Endodermal cell (in vitro differentiated cells): ENCODE results near the gene MRPL33. TPM values are rescaled to one million over a fixed set of nuclear protein-coding genes. Genes with fewer than 3 reads are reported as not detected.

Experiments
- DNase-seq: peaks from one replicate; pipeline ENCODE4 v3.0.0-alpha.2; 2017
- H3K27ac ChIP-seq: 2 replicates; pipeline ENCODE4 v1.5.1; 2013; ENCODE audit warnings: mild to moderate bottlenecking, low read depth, low read length, moderate library complexity
- H3K27me3 ChIP-seq: 2 replicates; pipeline ENCODE4 v1.6.1; 2013; ENCODE audit warnings: mild to moderate bottlenecking, low read length, moderate library complexity; ENCODE audit not compliant: insufficient read depth, control insufficient read depth, poor library complexity, severe bottlenecking
- H3K36me3 ChIP-seq: 2 replicates; pipeline ENCODE4 v1.7.0; 2013; ENCODE audit warnings: mild to moderate bottlenecking, low read length, moderate library complexity; ENCODE audit not compliant: control insufficient read depth, insufficient read depth
- H3K4me1 ChIP-seq: one replicate; pipeline ENCODE4 v1.7.0; 2013; ENCODE audit warnings: low read length; ENCODE audit not compliant: control insufficient read depth, insufficient read depth
- H3K4me3 ChIP-seq: 2 replicates; pipeline ENCODE4 v1.5.1; 2013; ENCODE audit warnings: mild to moderate bottlenecking, low read length, moderate library complexity
- H3K9ac ChIP-seq: 2 replicates; pipeline ENCODE4 v1.6.1; 2013; ENCODE audit warnings: mild to moderate bottlenecking, low read length, moderate library complexity; ENCODE audit not compliant: poor library complexity, severe bottlenecking; ENCODE audit errors: extremely low read depth
- H3K9me3 ChIP-seq: 2 replicates; pipeline ENCODE4 v1.6.1; 2013; ENCODE audit warnings: mild to moderate bottlenecking, low read length, moderate library complexity; ENCODE audit not compliant: control insufficient read depth
- H3K27ac Mint-ChIP-seq: 2 replicates; pipeline ENCODE4 v1.8.0; 2020; ENCODE audit warnings: mixed read lengths
- H3K27me3 Mint-ChIP-seq: 2 replicates; pipeline ENCODE4 v1.8.0; 2021; ENCODE audit warnings: mild to moderate bottlenecking, mixed read lengths; ENCODE audit not compliant: insufficient read depth
- H3K36me3 Mint-ChIP-seq: 2 replicates; pipeline ENCODE4 v1.8.0; 2020; ENCODE audit warnings: low read depth, mixed read lengths
- H3K4me1 Mint-ChIP-seq: 2 replicates; pipeline ENCODE4 v1.8.0; 2020; ENCODE audit warnings: mixed read lengths
- H3K4me3 Mint-ChIP-seq: 2 replicates; pipeline ENCODE4 v1.8.0; 2020; ENCODE audit warnings: mild to moderate bottlenecking, moderate library complexity, mixed read lengths
- H3K9me3 Mint-ChIP-seq: 2 replicates; pipeline ENCODE4 v1.8.0; 2020; ENCODE audit warnings: mild to moderate bottlenecking, mixed read lengths
- WGBS, 2 experiments: methylation state at CpG; one replicate each; pipeline versions ENCODE4 v1.1.5 to v1.1.7; 2013; ENCODE audit warnings: missing lambda C conversion rate in 2 of 2, mixed read lengths in 1 of 2; ENCODE audit not compliant: insufficient coverage in 1 of 2, insufficient read length in 1 of 2; 5-methylcytosine and 5-hydroxymethylcytosine counted together
- total RNA-seq, 2 donors: library from RNA; stranded (reverse); fragmentation: NEBNext Ultra II Directional in 1 of 2; extraction: Animal tissue kit (Norgen Biotek cat#: 25700) in 1 of 2; gene quantifications; 2 replicates in 1 of 2; 3 replicates in 1 of 2; pipeline ENCODE4 v1.2.1, GENCODE V29; 2021
- TF ChIP-seq, protein P1 (sequence below): fragments of 200-600 bp; sonication (generic); conservative IDR thresholded peaks from 2 replicates; pipeline ENCODE4 v1.5.0; 2021; ENCODE audit warnings: antibody characterized with exemption, mild to moderate bottlenecking

The MRPL33 gene
- total RNA-seq, 2 donors from 2014 or later = 69.5 to 80.6 TPM

DNA sequence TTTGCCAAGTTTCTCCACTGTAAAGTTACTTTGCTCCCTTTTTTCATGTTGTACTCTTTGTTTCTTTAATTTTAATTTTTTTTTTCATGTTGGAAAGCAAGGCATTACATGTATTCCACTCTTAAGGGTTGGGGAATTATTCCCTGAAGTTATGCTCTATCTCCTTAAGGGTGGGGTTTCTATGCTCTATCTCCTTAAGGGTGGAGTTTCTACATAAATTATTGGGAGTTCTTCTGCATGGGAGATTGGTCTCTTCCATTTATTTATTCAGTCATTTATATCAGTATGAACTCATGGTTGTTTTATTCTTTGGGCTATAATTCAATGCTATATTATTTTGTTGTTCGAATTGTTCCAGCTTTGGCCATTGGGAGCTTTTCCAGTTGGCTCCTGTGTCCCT lies 11.2 kb downstream of the MRPL33 start:
- no peak overlapping the region for H3K4me3 Mint-ChIP-seq
- Histone ChIP-seq H3K36me3 (peaks cover 9% of the 10 kb centered on the region), H3K9ac (no peak overlapping the region), H3K4me1 (no peaks in the 10 kb centered on the region), H3K9me3 (no peaks in the 10 kb centered on the region), H3K4me3 (no peak overlapping the region), H3K27ac (no peak overlapping the region), H3K27me3 (no peaks in the 10 kb centered on the region)
- no peak for DNase-seq
- H3K36me3 Mint-ChIP-seq = peaks cover 27% of the 10 kb centered on the region
- 91% methylated on average over 1 of the region's 1 CpG; no CpG with 5 or more reads in 1 of the 2 experiments for WGBS, 2 experiments
- TF ChIP-seq, protein P1, sequence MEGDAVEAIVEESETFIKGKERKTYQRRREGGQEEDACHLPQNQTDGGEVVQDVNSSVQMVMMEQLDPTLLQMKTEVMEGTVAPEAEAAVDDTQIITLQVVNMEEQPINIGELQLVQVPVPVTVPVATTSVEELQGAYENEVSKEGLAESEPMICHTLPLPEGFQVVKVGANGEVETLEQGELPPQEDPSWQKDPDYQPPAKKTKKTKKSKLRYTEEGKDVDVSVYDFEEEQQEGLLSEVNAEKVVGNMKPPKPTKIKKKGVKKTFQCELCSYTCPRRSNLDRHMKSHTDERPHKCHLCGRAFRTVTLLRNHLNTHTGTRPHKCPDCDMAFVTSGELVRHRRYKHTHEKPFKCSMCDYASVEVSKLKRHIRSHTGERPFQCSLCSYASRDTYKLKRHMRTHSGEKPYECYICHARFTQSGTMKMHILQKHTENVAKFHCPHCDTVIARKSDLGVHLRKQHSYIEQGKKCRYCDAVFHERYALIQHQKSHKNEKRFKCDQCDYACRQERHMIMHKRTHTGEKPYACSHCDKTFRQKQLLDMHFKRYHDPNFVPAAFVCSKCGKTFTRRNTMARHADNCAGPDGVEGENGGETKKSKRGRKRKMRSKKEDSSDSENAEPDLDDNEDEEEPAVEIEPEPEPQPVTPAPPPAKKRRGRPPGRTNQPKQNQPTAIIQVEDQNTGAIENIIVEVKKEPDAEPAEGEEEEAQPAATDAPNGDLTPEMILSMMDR = no peak
- H3K4me1 Mint-ChIP-seq = no peaks in the 10 kb centered on the region
- no peaks in the 10 kb centered on the region for H3K27me3 Mint-ChIP-seq
- no peaks in the 10 kb centered on the region for H3K9me3 Mint-ChIP-seq
- no peak overlapping the region for H3K27ac Mint-ChIP-seq

DNA sequence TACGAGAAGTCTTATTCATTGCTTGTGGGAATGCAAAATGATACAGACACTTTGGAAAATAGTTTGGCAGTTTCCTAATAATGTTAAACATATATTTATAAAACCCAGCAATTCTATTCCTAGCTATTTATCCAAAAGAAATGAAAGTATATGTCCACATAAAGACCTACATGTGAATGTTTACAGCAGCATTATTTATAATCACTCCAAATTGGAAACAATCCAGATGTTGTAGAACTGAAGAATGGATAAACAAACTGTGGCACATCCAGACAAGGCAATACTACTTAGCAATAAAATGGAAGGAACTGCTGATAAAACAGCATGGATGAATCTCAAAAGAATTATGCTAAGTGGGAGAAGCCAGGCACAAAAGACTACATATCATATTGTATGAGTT lies 19.3 kb downstream of the MRPL33 start:
- DNase-seq = no peak
- no peak overlapping the region for H3K9ac ChIP-seq
- Mint-ChIP-seq H3K27ac (no peak overlapping the region), H3K9me3 (peaks cover 6% of the 10 kb centered on the region), H3K36me3 (no peaks in the 10 kb centered on the region), H3K27me3 (peaks cover 2% of the 10 kb centered on the region), H3K4me1 (no peaks in the 10 kb centered on the region), H3K4me3 (no peak overlapping the region)
- H3K36me3 ChIP-seq = no peaks in the 10 kb centered on the region
- H3K9me3 ChIP-seq = no peaks in the 10 kb centered on the region
- no peak overlapping the region for H3K27ac ChIP-seq
- no peaks in the 10 kb centered on the region for H3K27me3 ChIP-seq
- WGBS, 2 experiments = 100% methylated on average over 1 of the region's 1 CpG; no CpG with 5 or more reads in 1 of the 2 experiments
- H3K4me3 ChIP-seq = no peak overlapping the region
- no peaks in the 10 kb centered on the region for H3K4me1 ChIP-seq
- TF ChIP-seq, protein P1 = no peak

DNA sequence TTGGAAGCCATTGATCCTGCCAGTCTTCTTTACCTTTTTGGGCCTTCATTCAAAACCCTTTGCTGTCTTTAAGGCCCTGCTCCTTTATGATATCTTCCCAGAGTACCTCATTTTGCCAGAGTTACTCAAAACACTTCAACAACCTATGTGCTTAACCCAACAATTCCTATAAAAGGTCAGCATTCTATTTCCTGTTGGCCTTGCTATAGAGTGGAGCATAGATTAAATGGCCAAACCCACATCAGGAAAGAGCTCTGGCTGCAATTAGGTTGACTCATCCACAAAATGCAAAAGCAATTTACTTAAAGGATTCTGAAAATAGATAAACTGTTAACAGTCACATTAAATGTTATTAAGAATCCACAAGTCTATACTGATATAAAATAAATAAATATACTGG lies 21.2 kb downstream of the MRPL33 start:
- H3K4me1 Mint-ChIP-seq = no peaks in the 10 kb centered on the region
- H3K36me3 Mint-ChIP-seq = no peaks in the 10 kb centered on the region
- no peak for DNase-seq
- Histone ChIP-seq H3K9ac (no peak overlapping the region), H3K9me3 (no peaks in the 10 kb centered on the region), H3K27me3 (no peaks in the 10 kb centered on the region), H3K4me3 (no peak overlapping the region), H3K4me1 (no peaks in the 10 kb centered on the region), H3K27ac (no peak overlapping the region), H3K36me3 (no peaks in the 10 kb centered on the region)
- H3K27me3 Mint-ChIP-seq = peaks cover 4% of the 10 kb centered on the region
- no peak overlapping the region for H3K27ac Mint-ChIP-seq
- peaks cover 6% of the 10 kb centered on the region for H3K9me3 Mint-ChIP-seq
- TF ChIP-seq, protein P1 = no peak
- no peak overlapping the region for H3K4me3 Mint-ChIP-seq
